A673 (cell line): Measurements from ENCODE around the gene NRXN3. TPM values are rescaled to one million over a fixed set of nuclear protein-coding genes. Genes with fewer than 3 reads are reported as not detected.

Source experiments
- BruUV-seq: library from RNA; stranded (reverse); fragments of 400-500 nt; replicated peaks from 2 replicates; lab custom pipeline; 2021; lab: Mats Ljungman, UMichigan
- CTCF ChIA-PET: fragments of 300-600 bp; sonication (Branson Sonifier 250); formaldehyde crosslinking; loops from one replicate; lab custom pipeline; 2022; ENCODE audit warnings: antibody characterized with exemption; lab: Charles Lee
- POLR2A ChIA-PET: fragments of 300-600 bp; sonication (Branson Sonifier 250); formaldehyde crosslinking; loops from one replicate; lab custom pipeline; 2022; ENCODE audit warnings: antibody characterized with exemption; ENCODE audit not compliant: low non-redundant PET; lab: Charles Lee
- DNase-seq: peaks from one replicate; pipeline ENCODE4 v3.0.0-alpha.2; 2015; ENCODE audit warnings: low spot score
- H3K27ac ChIP-seq: fragments of 200-600 bp; sonication (generic); 2 replicates; pipeline ENCODE4 v1.5.1; 2016; ENCODE audit warnings: mixed run types, low read depth, mild to moderate bottlenecking, mixed read lengths, antibody characterized with exemption, low read length; ENCODE audit not compliant: poor library complexity, severe bottlenecking
- H3K27me3 ChIP-seq: fragments of 200-600 bp; sonication (generic); replicated peaks from 2 replicates; pipeline ENCODE4 v1.6.1; 2017; ENCODE audit warnings: mixed run types, low read depth, mild to moderate bottlenecking, mixed read lengths, antibody characterized with exemption, low read length; ENCODE audit not compliant: insufficient read depth, poor library complexity
- H3K36me3 ChIP-seq: fragments of 200-600 bp; sonication (generic); 2 replicates; pipeline ENCODE4 v1.6.1; 2016; ENCODE audit warnings: mixed run types, mild to moderate bottlenecking, mixed read lengths, antibody characterized with exemption, low read length; ENCODE audit not compliant: insufficient read depth, poor library complexity, severe bottlenecking
- H3K4me1 ChIP-seq: fragments of 200-600 bp; sonication (generic); 2 replicates; pipeline ENCODE4 v1.6.1; 2017; ENCODE audit warnings: mixed run types, mild to moderate bottlenecking, mixed read lengths, antibody characterized with exemption, low read length; ENCODE audit not compliant: insufficient read depth, poor library complexity, severe bottlenecking
- H3K4me3 ChIP-seq: fragments of 200-600 bp; sonication (generic); 2 replicates; pipeline ENCODE4 v1.5.1; 2016; ENCODE audit warnings: low read depth, mixed run types, mild to moderate bottlenecking, mixed read lengths, low read length; ENCODE audit not compliant: poor library complexity, severe bottlenecking
- H3K9me3 ChIP-seq: fragments of 200-600 bp; sonication (generic); 2 replicates; pipeline ENCODE4 v1.6.1; 2016; ENCODE audit warnings: mixed run types, low read depth, mild to moderate bottlenecking, mixed read lengths, antibody characterized with exemption, low read length; ENCODE audit not compliant: poor library complexity, severe bottlenecking
- CTCF ChIP-seq: fragments of 300-800, 200-600 bp; sonication (generic); conservative IDR thresholded peaks from 2 replicates; pipeline ENCODE4 v1.5.1; 2017; ENCODE audit warnings: low read depth, mild to moderate bottlenecking, antibody characterized with exemption, low read length, moderate library complexity, mixed read lengths
- EZH2 ChIP-seq: fragments of 200-600 bp; sonication (generic); IDR thresholded peaks from 2 replicates; pipeline ENCODE4 v1.6.1; 2017; ENCODE audit warnings: borderline replicate concordance, low read depth, mild to moderate bottlenecking, mixed read lengths, antibody characterized with exemption, low read length; ENCODE audit not compliant: poor library complexity, severe bottlenecking
- intact Hi-C: fragments of 100-400 bp; cut with micrococcal nuclease; formaldehyde crosslinking; loops from one replicate; pipeline ENCODE4 v1.10.0; 2022; ENCODE audit not compliant: unreplicated experiment
- total RNA-seq: library from RNA; stranded (reverse); gene quantifications from 2 replicates; pipeline ENCODE4 v1.2.3, GENCODE V29; 2021

Gene NRXN3
- total RNA-seq, 1 experiment from 2014 or later: 0.21 TPM

GRCh38 chr14:79631276-79631675 is 1461.1 kb downstream of the NRXN3 start:
- Histone ChIP-seq H3K36me3 (no peaks in the 10 kb centered on the region), H3K4me1 (no peaks in the 10 kb centered on the region), H3K27me3 (no peaks in the 10 kb centered on the region), H3K4me3 (no peak overlapping the region), H3K27ac (no peak overlapping the region), H3K9me3 (no peaks in the 10 kb centered on the region)
- ChIA-PET CTCF (no interaction called here), POLR2A (no interaction called here)
- no peak for DNase-seq
- TF ChIP-seq CTCF (no peak), EZH2 (no peak)
- BruUV-seq: no TSS peak
- intact Hi-C loops: no loop called here

- TF ChIP-seq CTCF (no peak), EZH2 (no peak)
- Histone ChIP-seq H3K9me3 (no peaks in the 10 kb centered on the region), H3K36me3 (no peaks in the 10 kb centered on the region), H3K27ac (no peak overlapping the region), H3K27me3 (no peaks in the 10 kb centered on the region), H3K4me1 (no peaks in the 10 kb centered on the region), H3K4me3 (no peak overlapping the region)
- BruUV-seq: no TSS peak
- ChIA-PET CTCF (no interaction called here), POLR2A (no interaction called here)
- no peak for DNase-seq
- intact Hi-C loops: loop anchor here (1.0 kb wide), 1 partner anchor 11 kb away; no protein-coding TSS in a partner anchor
These were observed 1468.6 kb downstream of the NRXN3 start for GRCh38 chr14:79638672-79639266.

GRCh38 chr14:79639613-79640012 is 1469.4 kb downstream of the NRXN3 start:
- no peak for DNase-seq
- TF ChIP-seq EZH2 (no peak), CTCF (no peak)
- H3K4me3 ChIP-seq: no peak overlapping the region
- H3K9me3 ChIP-seq: no peaks in the 10 kb centered on the region
- ChIA-PET POLR2A (no interaction called here), CTCF (no interaction called here)
- intact Hi-C loops: loop anchor here (1.0 kb wide), 1 partner anchor 10 kb away; no protein-coding TSS in a partner anchor
- no peaks in the 10 kb centered on the region for H3K4me1 ChIP-seq
- BruUV-seq: no TSS peak
- no peaks in the 10 kb centered on the region for H3K36me3 ChIP-seq
- no peaks in the 10 kb centered on the region for H3K27me3 ChIP-seq
- H3K27ac ChIP-seq: no peak overlapping the region
